Esophagus squamous epithelium (tissue), 4 donors: ENCODE results near the gene SPO11.

Experiments
- CTCF ChIP-seq, 6 experiments: fragments of 450-650 bp in 4 of 6; fragments of 200-600 bp in 2 of 6; sonication (generic) in 2 of 6; IDR thresholded peaks; one replicate each; pipeline ENCODE4 v1.5.1; 2016 to 2019; ENCODE audit warnings: antibody characterized with exemption in 6 of 6, mild to moderate bottlenecking in 4 of 6, moderate library complexity in 4 of 6
- POLR2A ChIP-seq, 4 donors: fragments of 450-650 bp; IDR thresholded peaks; one replicate each; pipeline ENCODE4 v1.6.1; 2017; ENCODE audit warnings: antibody characterized with exemption in 4 of 4, mild to moderate bottlenecking in 4 of 4, moderate library complexity in 3 of 4

- TF ChIP-seq CTCF (IDR thresholded peaks at IDR 0.05) (no peak), POLR2A (IDR thresholded peaks at IDR 0.05) (no peak)
Measured at GRCh38 chr20:57370316-57370715, 40.7 kb downstream of the SPO11 start.
